Omental fat pad (tissue), 4 donors: ENCODE data around the gene IRX1. TPM values are rescaled to one million over a fixed set of nuclear protein-coding genes. Genes with fewer than 3 reads are reported as not detected.

Experiments
- ATAC-seq: fragments of 150-250 bp; one replicate; pipeline ENCODE4 v1.9.1; 2016; ENCODE audit warnings: mild to moderate bottlenecking, moderate library complexity; ENCODE audit not compliant: low FRiP score
- DNase-seq: peaks from one replicate; pipeline ENCODE4 v3.0.0-alpha.2; 2019; ENCODE audit warnings: low spot score
- CTCF ChIP-seq, 3 donors: fragments of 450-650 bp; IDR thresholded peaks; one replicate each; pipeline ENCODE4 v1.5.1; 2016 to 2017; ENCODE audit warnings: antibody characterized with exemption in 3 of 3, mild to moderate bottlenecking in 3 of 3, moderate library complexity in 2 of 3
- total RNA-seq, 4 donors: library from RNA; depleted of rRNA; stranded (reverse); fragments of >200 nt; gene quantifications; one replicate each; pipeline ENCODE4 v1.1.0, GENCODE V29; 2016

IRX1 gene
- total RNA-seq, result under 1 TPM in 3 of 4 donors, not detected in 1; 0.31 to 0.60 (median 0.47) TPM

DNA sequence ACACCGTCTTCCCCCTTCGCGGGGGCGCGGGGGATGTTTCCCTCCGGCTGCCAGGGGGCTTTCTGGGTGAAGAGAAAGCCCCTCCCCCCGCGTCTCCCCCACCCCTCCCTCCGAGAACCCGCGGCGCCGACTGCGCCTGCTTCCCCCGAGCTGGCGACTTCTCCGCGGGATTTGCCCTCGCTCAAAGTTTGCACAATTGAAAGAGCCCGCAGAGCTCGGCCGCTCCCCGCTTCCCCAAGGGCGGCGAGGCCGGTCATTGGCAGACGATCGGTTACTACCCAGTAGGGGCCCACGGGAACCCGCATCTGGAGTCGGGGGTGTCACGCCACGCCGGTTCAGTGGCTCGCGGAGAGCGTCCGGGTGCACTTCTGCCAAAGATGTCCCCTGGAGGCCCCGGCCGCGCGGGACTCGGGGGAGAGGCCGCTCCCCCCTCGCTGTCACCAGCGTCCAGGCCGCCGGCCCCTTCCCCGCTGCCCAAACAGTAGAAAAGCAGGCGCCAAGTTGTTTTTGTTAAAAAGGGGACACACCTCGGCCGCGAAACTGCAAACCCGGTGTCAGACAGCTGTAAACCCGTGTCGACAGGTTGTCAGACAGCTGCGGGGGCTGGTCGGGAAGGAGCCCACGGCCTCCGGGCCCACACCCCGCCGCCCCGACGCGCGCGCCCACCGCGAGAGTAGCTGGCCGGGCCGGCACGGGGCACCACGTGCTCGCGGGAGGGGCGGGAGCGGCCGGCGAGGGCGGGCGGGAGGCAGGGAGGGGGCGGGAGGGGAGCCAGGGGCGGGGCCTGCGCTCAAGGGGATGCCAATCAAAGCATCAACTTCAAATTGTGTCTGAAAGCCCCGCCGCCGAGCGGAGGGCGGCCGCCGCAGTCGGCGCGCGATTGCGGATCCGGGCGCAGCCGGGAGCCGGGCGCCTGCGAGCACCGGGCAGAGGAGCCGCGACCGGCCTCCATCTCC lies at the start of gene IRX1:
Gene IRX1 (plus strand): TSS at position 827 of the 956 bp plus-strand sequence. CDS start 274 bp downstream, outside the sequence.
- no peak for ATAC-seq
- no peak for TF ChIP-seq CTCF (IDR thresholded peaks at IDR 0.05)
- DNase-seq, result no peak

GRCh38 chr5:3546028-3546427 lies 49.6 kb upstream of the IRX1 start:
- no peak for TF ChIP-seq CTCF (IDR thresholded peaks at IDR 0.05)
- ATAC-seq (no peak), DNase-seq (no peak)

GRCh38 chr5:3564116-3564515 lies 31.5 kb upstream of the IRX1 start:
- DNase-seq, result no peak
- no peak for ATAC-seq
- TF ChIP-seq CTCF (IDR thresholded peaks at IDR 0.05), result no peak

DNA sequence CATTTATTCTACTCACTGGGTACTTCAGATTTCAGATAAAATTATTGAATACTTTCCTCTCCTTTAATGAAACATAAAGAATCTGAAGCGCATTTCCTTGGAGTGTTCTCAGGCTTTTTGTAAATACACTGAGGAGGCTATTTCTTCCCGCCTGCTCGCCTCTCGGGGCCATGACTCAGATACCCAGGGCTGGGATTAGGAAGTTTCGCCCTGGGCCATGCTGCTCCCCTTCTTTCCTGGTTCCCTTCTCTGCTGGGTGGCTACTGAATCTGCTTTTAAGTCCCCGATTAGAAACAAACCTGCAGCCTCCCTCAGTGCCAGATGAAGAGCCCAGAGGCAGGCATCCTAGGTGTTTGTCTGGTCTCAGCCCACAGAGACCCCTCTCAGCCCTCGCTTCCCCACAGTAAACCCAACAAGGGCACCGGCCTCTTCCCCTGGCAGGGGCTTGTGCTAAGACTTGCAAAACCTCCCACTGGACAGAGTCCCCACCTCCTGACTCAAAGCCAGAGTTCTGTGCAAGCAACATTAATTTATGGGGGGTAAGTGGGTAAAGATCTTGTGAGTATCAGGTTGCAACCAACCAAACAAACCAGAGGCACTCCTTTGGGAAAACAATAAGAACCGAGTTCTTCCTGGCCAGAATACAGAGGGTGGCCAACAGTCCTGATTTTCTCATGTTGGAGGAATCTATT lies 30.7 kb upstream of the IRX1 start:
- DNase-seq (no peak), ATAC-seq (no peak)
- no peak for TF ChIP-seq CTCF (IDR thresholded peaks at IDR 0.05)

- DNase-seq (no peak), ATAC-seq (no peak)
- TF ChIP-seq CTCF (IDR thresholded peaks at IDR 0.05), result no peak
Observed at GRCh38 chr5:3584724-3585531, 10.7 kb upstream of the IRX1 start.

- no peak for ATAC-seq
- no peak for DNase-seq
- TF ChIP-seq CTCF (IDR thresholded peaks at IDR 0.05), result no peak
Observed at GRCh38 chr5:3590161-3590966, 5.3 kb upstream of the IRX1 start.
